Posterior vena cava (tissue), 2 donors: ENCODE data around the gene CYP2J2. TPM values are rescaled to one million over a fixed set of nuclear protein-coding genes. Genes with fewer than 3 reads are reported as not detected.
"Not testable (repeated sequence)": the region's sequence is repeated elsewhere in the genome, so short reads cannot be mapped to it uniquely, and the experiment has no call there.

Experiments used
- DNase-seq: peaks from one replicate; pipeline ENCODE4 v3.0.0-alpha.2; 2020; ENCODE audit warnings: low spot score
- intact Hi-C, 2 donors: fragments of 100-400 bp; cut with DNase I; formaldehyde crosslinking; loops; one replicate each; pipeline versions ENCODE4 v1.14.1 to v1.14.2; 2022 to 2023
- total RNA-seq, 2 donors: library from RNA; stranded (reverse); fragmentation: NEBNext Ultra II Directional; extraction: Animal tissue kit (Norgen Biotek cat#: 25700); gene quantifications; one replicate each; pipeline ENCODE4 v1.2.1, GENCODE V29; 2021
- donor health status: DM: yes; HTN: yes; CAD: no.
- donor health status: DM: yes; HTN: yes; CAD: no.

The CYP2J2 gene
- total RNA-seq, 2 donors from 2014 or later, result not detected

DNA sequence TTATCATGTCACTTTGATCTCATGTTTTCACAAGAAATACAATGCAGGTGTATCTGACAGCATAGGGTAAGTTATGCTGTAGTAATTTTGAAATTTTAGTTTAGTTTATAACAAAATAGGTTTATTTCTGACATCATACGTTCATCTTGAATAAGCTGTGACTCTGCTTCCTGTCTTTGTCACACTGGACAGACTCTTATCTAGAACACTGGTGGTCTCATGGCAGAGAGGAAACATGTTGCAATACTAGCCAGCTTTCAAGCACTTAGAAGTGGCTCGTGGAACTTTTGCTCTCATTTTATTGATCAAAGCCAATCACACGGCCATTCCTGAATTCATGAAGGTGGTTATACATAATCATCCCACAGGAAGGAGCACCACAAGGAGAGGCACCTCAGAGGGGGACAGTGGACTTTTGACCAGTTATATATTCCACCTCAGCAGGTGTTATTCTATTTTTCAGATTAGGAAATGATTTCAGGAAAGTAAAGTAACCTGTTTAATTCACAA lies 46.5 kb downstream of the CYP2J2 start:
- no peak for DNase-seq
- intact Hi-C loops, result no loop called here

DNA sequence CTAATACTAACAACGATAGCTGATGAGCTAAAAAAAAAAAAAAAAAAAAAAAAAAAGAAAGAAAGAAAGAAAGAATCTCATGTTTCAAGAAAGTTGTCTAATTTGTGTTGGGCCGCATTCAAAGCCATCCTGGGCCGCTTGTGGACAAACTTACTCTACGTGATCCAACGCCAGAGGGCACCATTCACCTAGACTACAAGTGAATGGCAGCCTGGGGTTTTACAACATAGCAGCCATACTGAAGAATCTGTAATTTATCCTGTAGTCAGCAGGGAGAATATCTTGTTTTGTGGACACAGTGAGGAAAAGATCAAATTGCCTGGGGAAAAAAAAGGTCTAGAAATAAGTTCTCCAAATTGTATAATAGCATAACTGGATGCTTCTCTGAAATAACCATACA lies 47.0 kb downstream of the CYP2J2 start:
- DNase-seq, result no peak
- intact Hi-C loops, result no loop called here

DNA sequence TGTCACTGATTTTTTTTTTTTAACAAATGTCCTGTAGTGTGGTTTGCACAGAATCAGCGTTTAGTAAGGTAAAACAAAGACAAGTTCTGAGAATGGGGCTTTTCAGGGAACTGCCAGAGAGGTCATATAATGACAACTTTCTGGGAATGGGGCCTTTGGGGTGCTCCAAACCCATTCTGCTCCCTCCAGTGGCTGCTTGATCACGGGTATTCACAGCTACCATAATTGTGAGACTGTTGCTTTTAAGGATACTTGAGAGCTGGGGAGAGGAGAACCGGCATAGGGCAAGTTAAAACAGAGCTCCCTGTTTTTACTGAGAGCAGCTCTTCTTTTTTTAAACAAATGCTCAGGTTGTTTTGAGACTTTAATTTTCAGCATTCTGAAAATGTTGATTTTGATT lies 48.2 kb downstream of the CYP2J2 start:
- intact Hi-C loops, result no loop called here

GRCh38 chr1:59877108-59877682 lies 49.4 kb downstream of the CYP2J2 start:
- no peak for DNase-seq
- intact Hi-C loops, result no loop called here

More for the DNA sequence above, 48.2 kb downstream of the CYP2J2 start:
- DNase-seq, result no peak

GRCh38 chr1:59871746-59872145 lies 54.8 kb downstream of the CYP2J2 start:
- intact Hi-C loops, result no loop called here
- DNase-seq, result no peak

DNA sequence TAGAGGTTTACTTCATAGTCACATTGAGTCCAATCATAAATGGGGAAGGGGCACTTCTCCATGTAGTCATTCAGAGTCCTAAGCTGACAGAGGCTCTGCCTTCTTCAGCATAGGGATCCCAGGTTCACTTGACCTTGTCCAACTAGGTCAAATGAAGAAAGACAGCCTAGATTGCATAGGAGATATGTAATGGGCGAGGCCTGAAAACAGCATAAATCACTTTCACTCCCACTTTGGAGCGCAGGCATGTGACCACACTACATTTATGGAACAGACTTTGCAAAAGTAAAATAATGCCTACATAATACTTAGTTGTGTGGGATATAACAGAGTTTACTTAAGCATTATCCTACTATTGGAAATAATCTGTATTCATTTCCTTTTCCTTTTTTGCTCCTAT lies 60.1 kb downstream of the CYP2J2 start:
- intact Hi-C loops, result no loop called here
- DNase-seq, result no peak

DNA sequence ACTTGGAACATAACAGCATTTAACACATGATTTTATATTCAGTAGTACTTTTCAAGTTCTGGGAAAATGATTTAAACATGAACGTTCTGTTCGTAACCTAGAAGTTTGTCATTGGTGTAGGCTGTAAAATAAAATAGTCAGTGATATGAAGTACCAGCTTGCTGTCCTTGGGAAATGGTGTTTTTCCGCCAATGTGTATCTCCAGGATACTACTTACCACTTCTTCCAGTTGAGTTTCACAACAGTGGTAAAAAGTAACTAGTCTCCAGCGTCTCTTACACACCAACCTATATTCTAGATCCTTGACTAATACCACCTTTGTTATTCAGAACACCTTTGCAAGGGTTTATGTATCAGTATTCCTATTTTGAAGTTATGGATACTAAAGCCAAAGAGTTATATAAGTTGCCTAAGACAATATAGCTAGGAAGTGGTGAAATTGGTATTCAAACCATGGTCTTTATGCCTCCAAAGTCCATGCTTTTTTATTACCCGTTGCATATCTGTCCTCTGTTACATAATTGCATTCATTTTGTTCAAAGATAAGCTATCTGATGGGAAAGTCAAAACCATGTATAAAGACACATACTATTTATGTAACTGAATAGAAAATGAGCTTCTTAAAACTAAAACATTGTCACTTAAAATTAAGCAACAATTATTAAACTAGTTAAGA lies 68.8 kb downstream of the CYP2J2 start:
- intact Hi-C loops, result no loop called here

GRCh38 chr1:59856725-59857338 lies 69.7 kb downstream of the CYP2J2 start:
- intact Hi-C loops, result no loop called here
- DNase-seq, result no peak

More for the DNA sequence above, 68.8 kb downstream of the CYP2J2 start:
- no peak for DNase-seq

GRCh38 chr1:59855297-59855696 lies 71.3 kb downstream of the CYP2J2 start:
- intact Hi-C loops, DNase-seq: not testable (repeated sequence)

DNA sequence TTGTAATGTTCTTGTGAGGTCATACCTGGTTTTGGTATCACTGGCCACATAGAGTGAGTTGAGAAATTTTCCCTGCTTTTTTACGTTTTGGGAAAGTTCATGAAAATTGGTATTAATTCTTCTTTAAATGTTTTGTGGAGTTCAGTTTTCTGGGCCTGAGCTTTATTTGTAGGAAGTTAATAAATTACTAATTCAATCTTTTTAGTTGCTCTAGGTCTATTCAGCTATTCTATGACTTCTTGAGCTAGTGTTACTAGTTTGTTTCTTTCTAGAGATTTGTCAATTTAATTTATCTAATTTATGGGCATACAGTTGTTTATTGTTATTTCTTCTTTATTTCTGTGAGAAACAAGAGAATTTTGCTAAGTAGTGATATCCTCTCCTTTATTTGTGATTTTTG lies 74.5 kb downstream of the CYP2J2 start:
- intact Hi-C loops, result no loop called here
- DNase-seq, result no peak

DNA sequence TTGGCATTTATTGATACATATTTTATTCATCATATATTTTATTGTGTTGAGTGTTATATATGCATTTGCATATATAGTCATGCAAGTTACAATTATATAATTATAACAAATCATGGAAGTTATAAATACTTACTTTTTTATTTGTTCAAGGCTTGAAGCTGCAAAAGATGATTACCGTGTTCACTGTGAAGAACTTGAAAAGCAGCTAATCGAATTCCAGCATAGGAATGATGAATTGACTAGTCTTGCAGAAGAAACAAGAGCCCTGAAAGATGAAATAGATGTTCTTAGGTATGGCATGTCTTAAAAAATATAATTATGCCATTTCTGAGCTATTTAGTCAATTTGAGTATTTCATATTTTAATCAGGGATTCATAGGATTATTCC lies 79.7 kb downstream of the CYP2J2 start:
- intact Hi-C loops, result no loop called here
- DNase-seq, result no peak

DNA sequence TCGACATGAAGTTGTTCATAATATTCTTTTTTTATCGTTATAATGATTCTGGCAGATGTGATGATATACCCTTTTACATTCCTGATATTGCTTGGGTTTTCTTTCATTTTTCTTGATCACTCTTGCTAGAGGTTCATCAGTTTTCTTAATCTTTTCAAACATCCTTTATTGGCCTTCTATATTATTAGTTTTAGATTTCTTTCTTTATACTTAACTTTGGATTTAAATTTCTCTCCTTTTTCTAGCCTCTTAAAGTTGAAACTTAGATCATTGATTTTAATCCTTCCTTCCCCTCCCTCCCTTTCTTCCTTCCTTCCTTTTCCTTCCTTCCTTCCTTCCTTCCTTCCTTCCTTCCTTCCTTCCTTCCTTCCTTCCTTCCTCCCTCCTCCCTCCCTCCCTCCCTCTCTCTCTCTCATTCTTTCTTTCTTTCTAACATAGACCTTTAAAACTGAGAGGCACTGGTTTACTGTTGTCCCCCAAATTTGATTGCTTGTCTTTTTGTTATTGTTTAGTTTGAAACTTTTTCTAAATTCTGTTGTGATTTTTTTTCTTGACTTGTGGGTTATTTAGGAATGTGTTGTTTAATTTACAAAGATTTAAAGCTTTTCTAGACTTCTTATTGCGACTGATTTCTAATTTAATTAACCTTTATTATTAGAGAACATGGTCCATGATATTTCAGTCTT lies 80.2 kb downstream of the CYP2J2 start:
- intact Hi-C loops, result no loop called here
- no peak for DNase-seq

- intact Hi-C loops, result no loop called here
- no peak for DNase-seq
These were observed 81.5 kb downstream of the CYP2J2 start for GRCh38 chr1:59845091-59845490.

Other genes with a start within 250 kb of the CYP2J2 start
- gene HOOK1, start 111.8 kb downstream of the CYP2J2 start, total RNA-seq, result under 1 TPM; 0.14 to 0.62 TPM
- not detected for gene C1orf87, start 147.0 kb upstream of the CYP2J2 start, total RNA-seq